GM19238 (cell line): Measurements from ENCODE around the gene TPRKB.
"Not testable (repeated sequence)": the region's sequence is repeated elsewhere in the genome, so short reads cannot be mapped to it uniquely, and the experiment has no call there.

ENCODE experiments used
- DNase-seq: peaks from one replicate; pipeline ENCODE4 v3.0.0; 2011; ENCODE audit warnings: low spot score; ENCODE audit not compliant: insufficient read length

Gene TPRKB

DNA sequence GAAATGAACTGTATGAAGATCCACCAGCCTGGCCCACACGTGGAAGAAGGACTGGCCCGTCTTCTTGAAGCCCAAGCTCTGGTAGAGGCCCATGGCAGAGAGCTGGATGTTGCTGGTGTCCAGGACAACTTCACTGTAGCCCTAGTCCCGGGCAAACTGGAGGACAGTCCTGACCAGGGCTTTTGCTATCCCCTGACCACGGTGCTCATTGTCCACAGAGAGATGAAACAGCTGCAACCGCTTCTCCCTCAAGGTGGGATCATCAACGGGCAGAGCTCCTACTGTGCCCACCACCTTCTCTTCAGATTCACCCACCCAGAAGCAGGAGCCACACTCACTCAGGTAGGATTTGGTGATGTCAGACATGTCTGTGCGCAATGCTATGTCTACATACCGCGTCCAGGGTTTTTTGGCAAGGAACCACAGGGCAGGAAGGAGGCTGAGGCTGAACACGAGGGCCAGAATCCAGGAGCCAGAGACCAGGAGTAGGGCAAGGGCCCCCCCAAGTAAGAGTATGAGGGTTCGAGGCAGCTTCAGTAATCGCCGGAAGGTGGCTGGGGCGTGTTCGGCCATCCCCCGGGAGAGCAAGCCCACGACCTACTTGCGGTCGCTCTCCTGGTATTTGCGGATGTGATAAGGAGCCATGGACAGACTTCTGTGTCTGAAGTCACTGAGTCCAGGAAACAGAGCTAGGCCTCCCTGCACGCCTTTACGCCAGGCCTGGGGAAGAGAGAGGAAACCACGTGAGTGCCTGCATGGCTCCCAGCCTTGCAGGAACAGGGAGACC, 36.3 kb downstream of the TPRKB start:
- DNase-seq, result no peak

DNA sequence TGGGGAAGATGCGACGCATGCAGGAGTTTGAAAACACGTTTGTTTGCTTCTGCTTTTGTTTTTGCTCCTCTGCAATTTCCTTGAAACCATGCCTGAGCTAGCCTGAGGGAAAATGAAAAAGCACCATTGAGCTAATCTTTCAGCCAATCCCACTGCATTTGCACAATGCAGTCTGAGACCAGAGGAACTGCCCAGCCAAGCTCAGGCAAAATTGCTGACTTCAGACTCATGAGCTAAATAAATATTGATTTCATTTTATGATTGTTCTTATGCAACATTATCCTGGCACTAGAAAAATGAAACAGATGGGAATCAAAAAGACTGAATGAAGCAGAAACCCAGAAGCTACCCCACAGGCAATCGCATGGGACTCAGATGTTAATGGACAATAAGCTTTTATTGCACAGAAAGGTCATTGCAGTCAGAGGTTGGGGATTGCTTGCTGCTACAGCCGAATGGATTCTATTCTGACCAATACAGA, 37.0 kb downstream of the TPRKB start:
- DNase-seq, result no peak

DNA sequence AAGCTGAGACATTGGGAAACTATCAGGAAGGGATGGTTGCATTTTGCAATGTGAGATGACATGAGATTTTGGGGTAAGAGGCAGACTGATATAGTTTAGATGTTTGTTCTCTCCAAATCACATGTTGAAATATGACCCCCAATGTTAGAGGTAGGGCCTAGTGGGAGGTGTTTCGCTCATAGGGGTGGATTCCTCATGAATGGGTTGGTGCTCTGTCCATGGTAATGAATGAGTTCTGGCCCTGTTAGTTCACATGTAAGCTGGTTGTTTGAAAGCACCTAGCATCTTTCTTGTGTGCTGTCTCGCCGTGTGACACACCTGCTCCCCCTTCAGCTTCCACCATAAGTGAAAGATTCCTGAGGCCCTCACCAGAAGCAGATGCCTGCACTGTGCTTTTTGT, 37.7 kb downstream of the TPRKB start:
- DNase-seq, result no peak

DNA sequence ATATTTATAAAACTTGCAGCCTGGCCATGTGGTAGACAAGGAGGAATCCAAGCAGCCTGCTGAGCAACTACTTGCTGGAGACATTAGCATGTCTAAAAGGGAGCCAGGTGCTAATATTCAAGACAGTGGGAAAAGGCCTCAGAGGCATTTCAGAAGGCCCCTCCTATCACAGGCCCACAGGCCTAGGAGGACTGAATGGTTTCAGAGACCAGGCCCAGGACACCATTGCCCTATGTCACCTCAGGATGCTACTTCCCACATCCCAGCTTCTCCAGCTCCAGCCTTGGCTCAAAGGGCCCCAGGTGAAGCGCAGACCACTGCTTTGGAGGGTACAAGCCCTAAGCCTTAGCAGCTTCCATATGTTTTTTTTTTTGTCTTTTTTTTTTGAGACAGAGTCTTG, 39.0 kb downstream of the TPRKB start:
- DNase-seq, result no peak

DNA sequence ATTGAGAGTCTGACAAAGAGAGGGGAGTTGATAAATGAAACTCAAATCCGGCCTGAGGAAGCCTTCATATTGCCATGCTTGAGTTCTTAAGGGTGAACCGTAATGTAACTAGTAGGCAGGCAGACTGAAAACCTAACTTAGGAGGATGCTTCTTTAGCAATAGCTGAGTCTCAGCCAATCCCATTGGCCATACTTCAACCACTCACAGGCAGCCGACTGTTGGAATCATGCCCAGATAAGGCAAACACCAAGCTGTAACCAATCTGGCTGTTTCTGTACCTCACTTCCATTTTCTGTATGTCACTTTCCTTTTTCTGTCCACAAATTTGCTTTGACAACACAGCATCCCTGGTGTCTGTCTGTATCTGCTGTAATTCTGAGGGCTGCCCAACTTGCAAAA, 39.5 kb downstream of the TPRKB start:
- no peak for DNase-seq

DNA sequence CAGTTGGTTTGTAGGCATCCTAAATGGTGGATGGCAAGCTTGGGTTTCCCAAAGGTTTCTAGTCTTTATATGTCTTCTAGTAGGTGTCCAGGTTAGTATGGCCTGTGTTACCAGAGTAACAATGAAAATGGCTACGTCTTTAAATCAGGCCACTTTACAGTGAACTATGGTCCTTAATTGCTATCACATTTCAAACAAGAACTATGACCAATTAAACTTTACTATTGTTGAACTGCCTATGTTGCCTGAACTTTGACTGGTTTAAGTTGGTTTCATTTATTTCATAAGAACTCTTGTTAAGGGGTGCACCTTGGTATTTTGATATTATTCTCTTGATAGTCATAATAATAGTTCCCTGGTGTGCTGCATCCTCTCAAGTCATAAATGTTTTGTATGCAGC, 40.2 kb downstream of the TPRKB start:
- DNase-seq, result not testable (repeated sequence)

DNA sequence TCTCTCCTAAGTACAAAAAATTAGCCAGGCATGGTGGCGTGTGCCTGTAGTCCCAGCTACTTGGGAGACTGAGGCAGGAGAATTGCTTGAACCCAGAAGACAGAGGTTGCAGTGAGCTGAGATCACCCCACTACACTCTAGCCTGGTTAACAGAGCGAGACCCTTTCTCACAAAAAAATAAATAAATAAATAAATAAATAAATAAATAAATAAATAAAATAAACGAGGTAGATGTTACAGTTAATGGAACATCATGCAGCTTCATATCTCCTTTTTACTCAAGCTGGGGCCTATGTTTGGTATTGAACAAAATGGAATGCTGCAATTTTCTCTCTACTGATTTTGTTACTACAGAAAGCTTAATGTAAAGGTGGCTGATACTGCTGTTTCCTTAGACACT, 40.6 kb downstream of the TPRKB start:
- DNase-seq, result not testable (repeated sequence)

DNA sequence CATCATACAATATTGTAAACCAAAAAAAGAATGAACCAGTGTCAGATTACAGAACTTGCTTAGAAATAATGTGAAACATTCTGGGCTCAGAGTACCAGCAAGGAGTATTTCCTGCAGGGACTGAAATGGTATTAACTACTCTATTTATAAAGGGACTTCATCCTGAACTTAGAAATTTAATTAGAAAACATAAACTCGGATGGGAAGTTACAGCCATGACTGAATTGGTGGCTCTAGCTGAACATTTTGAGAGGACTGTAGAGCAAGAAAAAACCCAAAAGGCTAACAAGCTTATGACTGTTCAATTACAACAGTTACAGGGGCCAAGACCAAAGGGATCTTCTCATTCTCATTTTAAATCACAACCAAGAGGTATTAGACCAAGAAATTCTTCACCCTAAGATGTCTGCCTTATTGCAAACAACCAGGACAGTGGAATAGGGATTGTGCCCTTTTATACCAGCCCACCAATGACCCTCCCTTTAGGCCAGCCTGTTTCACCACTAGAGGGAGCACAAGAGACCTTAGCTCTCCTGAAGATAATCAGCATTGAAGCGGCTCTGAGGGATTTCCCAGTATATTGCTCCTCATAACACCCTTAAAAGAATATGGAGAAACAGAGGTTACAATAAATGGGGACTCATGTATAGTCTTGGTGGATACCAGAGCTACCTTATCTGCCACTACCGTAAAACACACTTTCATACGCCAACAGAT, 46.6 kb downstream of the TPRKB start:
- DNase-seq, result not testable (repeated sequence)

DNA sequence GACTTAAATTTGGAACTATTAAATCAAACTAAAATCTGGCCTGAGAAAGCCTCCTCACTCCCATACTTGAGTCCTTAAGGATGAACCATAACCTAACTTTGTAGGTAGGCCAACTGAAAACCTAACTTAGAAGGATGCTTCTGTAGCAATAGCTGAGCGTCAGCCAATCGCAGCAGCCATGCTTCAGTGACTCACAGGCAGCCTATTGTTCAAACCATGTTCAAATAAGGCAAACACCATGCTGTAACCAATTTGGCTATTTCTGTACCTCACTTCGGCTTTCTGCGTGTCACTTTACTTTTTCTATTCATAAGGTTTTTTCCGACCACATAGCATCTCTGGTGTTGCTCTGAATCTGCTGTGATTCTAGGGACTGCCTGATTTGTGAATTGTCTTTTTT, 48.7 kb downstream of the TPRKB start:
- not testable (repeated sequence) for DNase-seq

DNA sequence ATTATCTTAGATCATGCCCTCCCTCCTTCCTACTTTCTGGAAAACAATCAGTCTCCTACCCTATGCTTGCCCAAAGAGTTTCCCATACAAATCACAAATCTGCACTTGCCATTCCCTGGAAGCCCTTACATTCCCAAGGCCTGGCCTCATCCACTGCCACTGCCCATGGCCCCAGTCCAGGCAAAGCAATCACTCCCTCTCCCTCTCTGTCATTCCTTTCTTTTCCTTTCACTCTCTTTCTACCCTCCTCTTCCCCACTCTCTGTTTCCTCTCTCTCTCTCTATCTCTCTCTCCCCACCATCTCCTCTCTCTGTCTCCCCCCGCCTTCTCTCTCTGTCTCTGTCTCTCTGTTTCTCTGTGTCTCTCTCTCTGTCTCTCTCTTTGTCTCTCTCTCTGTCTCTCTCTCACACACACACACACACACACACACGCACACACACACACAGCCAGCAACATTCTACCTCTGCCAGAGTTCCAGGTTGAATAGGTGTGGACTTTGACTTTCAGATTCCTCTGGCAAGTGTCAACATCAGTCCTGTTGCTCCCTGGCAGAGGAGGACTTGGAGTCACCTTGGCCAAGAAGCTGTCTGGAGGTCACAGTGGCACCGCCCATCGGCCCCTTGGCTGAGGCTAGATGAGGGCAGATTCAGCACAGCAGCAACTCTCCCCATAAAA, 51.2 kb downstream of the TPRKB start:
- no peak for DNase-seq

DNA sequence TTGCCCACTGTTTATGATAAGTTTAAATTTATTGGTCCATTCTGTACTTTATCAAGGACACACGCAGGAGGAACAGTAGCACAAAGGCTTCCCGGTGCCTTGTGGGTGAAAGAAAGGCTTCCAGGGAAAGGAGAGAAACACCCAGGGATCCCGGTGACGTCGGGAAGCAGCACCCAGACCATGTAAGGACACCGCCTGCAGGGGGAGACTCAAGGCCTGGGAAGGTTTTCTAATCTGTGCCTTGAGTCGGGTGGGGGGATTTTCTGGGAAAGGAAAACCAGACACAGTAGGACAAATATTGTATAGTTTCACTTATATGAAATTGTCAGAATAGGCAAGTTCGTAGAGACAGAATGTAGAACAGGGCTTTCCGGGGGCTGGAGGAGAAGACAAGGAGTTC, 52.2 kb downstream of the TPRKB start:
- not testable (repeated sequence) for DNase-seq

DNA sequence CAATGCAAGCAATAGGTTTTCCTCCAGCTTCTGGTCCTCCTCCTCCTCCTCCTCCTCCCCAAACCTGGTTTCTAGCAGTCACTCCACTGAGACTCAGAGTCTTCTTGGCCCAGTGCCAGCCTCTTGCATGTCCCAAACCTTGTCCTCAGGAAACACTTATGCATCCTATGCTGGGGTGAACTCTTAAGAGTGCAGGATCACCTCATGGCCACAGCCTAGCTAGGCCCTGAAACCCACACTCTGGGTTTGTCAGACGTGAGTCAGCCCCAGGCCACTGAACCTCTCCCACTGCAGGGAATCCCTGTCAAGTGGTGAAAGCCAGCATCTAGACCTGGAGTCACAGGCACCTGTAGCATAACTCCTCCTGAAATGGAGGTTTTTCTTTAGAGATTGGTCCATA, 52.8 kb downstream of the TPRKB start:
- not testable (repeated sequence) for DNase-seq

DNA sequence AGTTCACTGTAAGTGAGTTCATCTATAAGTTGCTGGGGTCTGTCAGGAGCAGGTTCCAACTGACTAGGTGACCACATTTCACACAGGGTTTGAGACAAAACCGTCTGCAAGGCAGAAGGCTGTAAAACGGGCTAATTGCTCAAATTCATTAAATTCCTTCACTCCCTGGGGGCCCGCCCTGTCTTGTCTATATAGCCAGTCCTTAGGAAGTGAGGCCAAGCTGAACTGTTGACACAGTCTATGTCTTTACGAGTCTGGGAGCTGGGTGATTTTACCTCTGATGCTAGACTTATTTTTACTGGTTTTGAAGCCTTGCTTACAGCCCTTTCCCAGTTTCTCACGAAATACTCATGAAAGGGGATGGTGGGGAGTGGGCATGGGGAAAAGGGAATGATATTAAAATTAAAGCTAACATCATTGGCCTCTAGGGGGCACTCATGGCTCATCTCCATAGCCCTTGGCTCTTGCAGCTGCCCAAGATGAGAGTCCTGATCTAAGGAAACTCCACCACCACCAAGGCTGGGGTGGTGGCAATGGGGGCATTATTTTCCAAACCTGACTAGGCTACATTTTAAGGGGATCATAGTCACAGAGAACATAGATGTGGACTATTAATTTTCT, 57.1 kb downstream of the TPRKB start:
- not testable (repeated sequence) for DNase-seq
